Choroid plexus epithelial cell (primary cell): Measurements from ENCODE around the gene UBE4A.

ENCODE experiments used
- DNase-seq: peaks from one replicate; pipeline ENCODE4 v3.0.0-alpha.2; 2010; ENCODE audit warnings: low read depth
- H3K4me3 ChIP-seq: 2 replicates; pipeline ENCODE4 v1.5.1; 2011; ENCODE audit warnings: low read depth, mild to moderate bottlenecking, control low read depth, low read length, moderate library complexity
- TF ChIP-seq, protein P1 (sequence below): conservative IDR thresholded peaks from 2 replicates; pipeline ENCODE4 v1.5.1; 2011; ENCODE audit warnings: low read depth, mild to moderate bottlenecking, control low read depth, inconsistent platforms, low read length, moderate library complexity

UBE4A gene

DNA sequence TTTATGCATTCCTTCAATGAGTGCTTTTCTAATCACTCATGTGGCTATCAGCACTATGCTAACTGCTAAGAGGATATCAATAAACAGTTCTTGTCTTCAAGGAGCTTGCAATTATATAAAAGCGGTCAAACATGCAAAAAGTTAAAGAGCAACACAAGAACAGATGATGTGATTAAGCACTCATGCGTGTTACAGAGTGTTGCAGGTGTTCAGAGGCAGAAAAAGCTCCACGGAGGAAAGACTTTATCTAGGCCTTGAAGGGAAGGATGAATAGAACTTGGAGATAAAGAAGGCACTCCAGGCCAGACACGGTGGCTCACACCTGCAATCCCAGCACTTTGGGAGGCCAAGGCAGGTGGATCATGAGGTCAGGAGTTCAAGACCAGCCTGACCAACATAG lies 41.3 kb upstream of the UBE4A start:
- TF ChIP-seq, protein P1, sequence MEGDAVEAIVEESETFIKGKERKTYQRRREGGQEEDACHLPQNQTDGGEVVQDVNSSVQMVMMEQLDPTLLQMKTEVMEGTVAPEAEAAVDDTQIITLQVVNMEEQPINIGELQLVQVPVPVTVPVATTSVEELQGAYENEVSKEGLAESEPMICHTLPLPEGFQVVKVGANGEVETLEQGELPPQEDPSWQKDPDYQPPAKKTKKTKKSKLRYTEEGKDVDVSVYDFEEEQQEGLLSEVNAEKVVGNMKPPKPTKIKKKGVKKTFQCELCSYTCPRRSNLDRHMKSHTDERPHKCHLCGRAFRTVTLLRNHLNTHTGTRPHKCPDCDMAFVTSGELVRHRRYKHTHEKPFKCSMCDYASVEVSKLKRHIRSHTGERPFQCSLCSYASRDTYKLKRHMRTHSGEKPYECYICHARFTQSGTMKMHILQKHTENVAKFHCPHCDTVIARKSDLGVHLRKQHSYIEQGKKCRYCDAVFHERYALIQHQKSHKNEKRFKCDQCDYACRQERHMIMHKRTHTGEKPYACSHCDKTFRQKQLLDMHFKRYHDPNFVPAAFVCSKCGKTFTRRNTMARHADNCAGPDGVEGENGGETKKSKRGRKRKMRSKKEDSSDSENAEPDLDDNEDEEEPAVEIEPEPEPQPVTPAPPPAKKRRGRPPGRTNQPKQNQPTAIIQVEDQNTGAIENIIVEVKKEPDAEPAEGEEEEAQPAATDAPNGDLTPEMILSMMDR: no peak
- no peak for DNase-seq
- H3K4me3 ChIP-seq: no peak overlapping the region

DNA sequence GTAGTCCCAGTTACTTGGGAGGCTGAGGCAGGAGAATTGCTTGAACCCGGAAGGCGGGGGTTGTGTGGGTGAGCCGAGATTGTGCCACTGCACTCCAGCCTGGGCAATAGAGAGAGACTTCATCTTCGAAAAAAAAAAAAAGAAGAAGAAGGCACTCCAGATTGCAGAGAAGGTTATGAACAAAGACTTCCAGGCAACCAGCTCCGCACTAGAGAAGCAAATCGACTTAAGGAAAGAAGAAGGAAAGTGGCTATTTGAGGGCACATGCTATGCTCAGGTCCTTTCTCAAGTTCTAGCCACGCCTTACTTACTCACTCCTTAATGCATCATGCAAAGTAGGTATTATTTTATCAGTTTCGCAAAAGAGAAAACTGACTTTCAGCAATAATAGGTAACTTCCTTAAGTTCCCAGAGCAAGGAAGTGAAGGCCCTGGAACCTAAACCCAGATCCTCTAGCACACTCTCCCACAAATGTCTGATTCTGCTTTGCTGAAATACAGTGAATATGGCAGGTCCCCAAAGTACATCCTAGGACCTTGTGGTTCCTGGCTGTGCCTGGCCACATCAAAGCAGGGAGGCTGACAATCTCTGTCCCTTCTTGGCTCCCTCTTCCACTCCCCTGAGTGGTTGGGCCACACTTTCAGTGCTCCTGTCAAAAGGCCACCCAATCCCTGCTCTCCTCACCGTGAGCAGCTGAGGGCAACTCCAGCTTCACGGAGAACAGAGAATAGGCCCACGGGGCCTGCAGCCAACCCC lies 40.6 kb upstream of the UBE4A start:
- no peak for DNase-seq
- no peak overlapping the region for H3K4me3 ChIP-seq
- TF ChIP-seq, protein P1: no peak

DNA sequence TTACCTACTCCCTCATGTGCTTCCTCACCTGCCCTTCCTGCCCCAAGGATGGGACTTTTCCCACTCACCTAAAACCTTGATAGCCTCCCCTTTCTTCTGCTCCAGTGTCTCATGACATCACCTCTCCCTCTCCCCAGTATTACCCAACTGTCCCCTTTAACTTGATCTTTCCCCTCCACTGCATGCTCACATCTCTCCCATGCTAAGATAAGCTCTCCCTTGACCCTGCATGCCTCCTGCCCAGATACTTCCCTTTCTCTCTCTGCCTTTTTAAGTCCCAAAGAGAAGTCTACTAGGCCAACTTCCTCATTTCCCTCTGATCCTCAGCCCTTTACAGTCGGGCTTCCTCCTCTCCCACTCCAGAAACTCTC lies 40.1 kb upstream of the UBE4A start:
- DNase-seq: no peak

DNA sequence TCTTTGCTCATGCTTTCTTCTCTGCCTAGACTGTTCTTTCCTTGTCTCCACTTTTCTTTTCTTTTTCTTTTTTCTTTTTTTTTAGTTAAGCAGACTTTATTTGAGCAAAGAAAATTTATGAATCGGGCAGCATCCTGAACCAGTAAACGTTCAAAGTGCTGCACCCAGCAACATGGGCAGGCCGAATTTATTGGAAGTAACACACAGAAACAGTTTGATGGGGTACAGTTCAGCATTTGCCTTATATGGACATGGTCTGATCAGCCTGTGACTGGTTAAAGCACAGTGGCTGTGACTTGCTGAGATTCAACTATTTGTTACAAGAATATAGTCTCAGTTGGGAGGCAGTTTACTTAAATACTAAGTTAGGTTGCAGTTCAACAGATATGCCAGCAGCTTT lies 38.9 kb upstream of the UBE4A start:
- no peak overlapping the region for H3K4me3 ChIP-seq
- DNase-seq: no peak
- TF ChIP-seq, protein P1: no peak

More for the DNA sequence above, 40.1 kb upstream of the UBE4A start:
- H3K4me3 ChIP-seq: no peak overlapping the region
- TF ChIP-seq, protein P1: no peak

DNA sequence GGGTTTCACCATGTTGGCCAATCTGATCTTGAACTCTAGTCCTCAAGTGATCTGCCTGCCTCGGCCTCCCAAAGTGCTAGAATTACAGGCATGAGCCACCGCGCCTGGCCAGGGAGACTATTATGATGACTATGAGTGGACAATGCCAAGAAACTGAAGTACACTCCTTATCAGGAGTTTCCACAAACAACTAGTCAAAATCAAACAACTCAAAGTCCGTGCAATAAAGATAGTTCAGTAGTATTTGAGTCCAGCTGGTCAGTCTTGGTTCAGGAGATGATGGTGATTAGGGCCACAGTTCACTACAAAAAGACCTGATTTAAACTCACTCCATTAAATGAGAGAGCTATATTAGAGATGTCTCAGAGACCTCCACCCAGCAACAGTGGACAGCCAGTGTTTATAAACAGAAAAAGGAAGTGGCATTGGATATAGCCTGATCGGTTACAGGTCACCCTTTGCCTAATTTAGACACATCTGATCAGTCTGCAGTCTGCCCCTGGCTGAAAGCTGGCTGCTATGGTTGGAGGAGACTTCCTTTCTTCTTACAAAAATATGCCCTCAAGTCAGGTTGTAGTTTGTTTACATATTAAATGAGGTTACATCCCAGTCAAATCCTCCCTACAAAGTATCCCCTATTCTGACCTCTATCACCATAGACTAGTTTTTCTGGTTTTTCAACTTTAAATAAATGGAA lies 37.9 kb upstream of the UBE4A start:
- no peak for DNase-seq
- no peak overlapping the region for H3K4me3 ChIP-seq
- TF ChIP-seq, protein P1: no peak

DNA sequence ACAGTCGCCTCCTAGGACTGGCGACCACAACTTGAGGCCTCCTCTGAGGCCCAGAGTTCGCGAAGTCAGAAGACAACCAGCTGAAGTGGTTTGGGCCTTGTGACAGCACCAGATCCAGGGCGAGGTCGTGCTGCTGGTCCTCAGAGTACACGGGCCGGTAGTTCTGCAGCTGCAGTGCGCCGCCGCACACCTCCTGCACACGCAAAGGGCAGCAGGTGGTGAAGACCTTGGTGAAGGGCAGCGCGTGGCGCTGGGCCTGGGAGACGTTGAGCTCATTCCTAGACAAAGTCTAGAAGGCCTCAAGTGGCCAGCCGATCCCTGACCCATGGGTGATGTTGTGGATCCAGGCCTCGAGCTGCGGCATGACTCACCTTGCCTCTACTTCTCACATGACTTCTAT lies 36.7 kb upstream of the UBE4A start:
- H3K4me3 ChIP-seq: no peak overlapping the region
- TF ChIP-seq, protein P1: no peak
- DNase-seq: no peak

DNA sequence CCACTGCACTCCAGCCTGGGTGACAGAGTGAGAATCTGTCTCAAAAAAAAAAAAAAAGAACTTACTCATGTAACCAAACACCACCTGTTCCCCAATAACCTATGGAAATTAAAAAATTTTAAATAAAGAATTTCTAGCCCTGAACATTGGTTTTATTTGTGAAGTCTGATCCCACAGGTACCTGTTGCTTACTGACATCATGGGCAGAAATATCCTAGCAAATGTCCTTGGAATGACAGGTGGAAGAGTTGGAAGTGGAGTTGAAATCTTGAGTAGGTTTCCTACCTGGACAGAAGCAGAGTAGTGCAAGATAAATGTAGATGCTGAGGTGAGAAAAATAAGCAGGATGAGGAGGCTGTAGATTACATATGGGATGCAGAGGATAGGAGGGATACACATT lies 34.1 kb upstream of the UBE4A start:
- DNase-seq: no peak
- TF ChIP-seq, protein P1: no peak
- H3K4me3 ChIP-seq: no peak overlapping the region
